ENCODE data around the gene STPG2. TPM values are rescaled to one million over a fixed set of nuclear protein-coding genes. Genes with fewer than 3 reads are reported as not detected.

STPG2 gene
- total RNA-seq, 4 donors from 2014 or later: 0.79 to 1.2 TPM; not detected in 2

GRCh38 chr4:97900229-97900628 lies 243.0 kb downstream of the STPG2 start:
- intact Hi-C loops (cut with DNase I; ENCODE audit: low total_unique reads) (no loop called here), in situ Hi-C loops (cut with MboI; ENCODE audit: low pct_ligation_motif_present in 1 of 4, low pct_unique_long_range_greater_than_20kb in 1 of 4, low sequenced_read_pairs in 3 of 4) (no loop called here)
- no peaks in the 10 kb centered on the region for H3K4me1 ChIP-seq
- H3K27ac ChIP-seq: no peak overlapping the region
- DNase-seq: no peak
- TF ChIP-seq POLR2A (IDR thresholded peaks at IDR 0.05) (no peak), POLR2AphosphoS5 (IDR thresholded peaks at IDR 0.05) (no peak), EP300 (IDR thresholded peaks at IDR 0.05; ENCODE audit: low read depth) (no peak), CTCF (IDR thresholded peaks at IDR 0.05) (no peak)
- no peaks in the 10 kb centered on the region for H3K9me3 ChIP-seq
- no peaks in the 10 kb centered on the region for H3K27me3 ChIP-seq
- H3K36me3 ChIP-seq: no peaks in the 10 kb centered on the region
- 83 to 94% methylated on average over 2 of the region's 2 CpGs for WGBS, 2 donors (ENCODE audit: low coverage in 1 of 2)
- H3K4me3 ChIP-seq: no peak overlapping the region

GRCh38 chr4:97892592-97893266 lies 250.5 kb downstream of the STPG2 start:
- in situ Hi-C loops (cut with MboI; ENCODE audit: low pct_ligation_motif_present in 1 of 4, low pct_unique_long_range_greater_than_20kb in 1 of 4, low sequenced_read_pairs in 3 of 4): no loop called here

GRCh38 chr4:97879942-97880341 lies 263.3 kb downstream of the STPG2 start:
- no peak overlapping the region for H3K4me3 ChIP-seq
- no peaks in the 10 kb centered on the region for H3K36me3 ChIP-seq
- 85 to 93% methylated on average over 2 of the region's 2 CpGs for WGBS, 2 donors (ENCODE audit: low coverage in 1 of 2)
- TF ChIP-seq POLR2AphosphoS5 (IDR thresholded peaks at IDR 0.05) (no peak), EP300 (IDR thresholded peaks at IDR 0.05; ENCODE audit: low read depth) (no peak), POLR2A (IDR thresholded peaks at IDR 0.05) (no peak), CTCF (IDR thresholded peaks at IDR 0.05) (no peak)
- in situ Hi-C loops (cut with MboI; ENCODE audit: low pct_ligation_motif_present in 1 of 4, low pct_unique_long_range_greater_than_20kb in 1 of 4, low sequenced_read_pairs in 3 of 4): no loop called here
- no peaks in the 10 kb centered on the region for H3K9me3 ChIP-seq
- H3K27ac ChIP-seq: no peak overlapping the region
- no peaks in the 10 kb centered on the region for H3K4me1 ChIP-seq
- DNase-seq: no peak
- intact Hi-C loops (cut with DNase I; ENCODE audit: low total_unique reads): no loop called here
- no peaks in the 10 kb centered on the region for H3K27me3 ChIP-seq

More at GRCh38 chr4:97892592-97893266, 250.5 kb downstream of the STPG2 start:
- DNase-seq: no peak
- intact Hi-C loops (cut with DNase I; ENCODE audit: low total_unique reads): no loop called here
- no peak overlapping the region for H3K27ac ChIP-seq
- no peaks in the 10 kb centered on the region for H3K9me3 ChIP-seq
- H3K27me3 ChIP-seq: no peaks in the 10 kb centered on the region
- H3K4me3 ChIP-seq: no peak overlapping the region
- TF ChIP-seq POLR2A (IDR thresholded peaks at IDR 0.05) (no peak), POLR2AphosphoS5 (IDR thresholded peaks at IDR 0.05) (no peak), CTCF (IDR thresholded peaks at IDR 0.05) (no peak), EP300 (IDR thresholded peaks at IDR 0.05; ENCODE audit: low read depth) (no peak)
- WGBS, 2 donors (ENCODE audit: low coverage in 1 of 2): 68 to 80% methylated on average over 1 of the region's 1 CpG
- no peaks in the 10 kb centered on the region for H3K4me1 ChIP-seq
- H3K36me3 ChIP-seq: no peaks in the 10 kb centered on the region

GRCh38 chr4:97868097-97868496 lies 275.2 kb downstream of the STPG2 start:
- intact Hi-C loops (cut with DNase I; ENCODE audit: low total_unique reads) (no loop called here), in situ Hi-C loops (cut with MboI; ENCODE audit: low pct_ligation_motif_present in 1 of 4, low pct_unique_long_range_greater_than_20kb in 1 of 4, low sequenced_read_pairs in 3 of 4) (no loop called here)

More at GRCh38 chr4:97868097-97868496, 275.2 kb downstream of the STPG2 start:
- no peak for DNase-seq
- no peak overlapping the region for H3K27ac ChIP-seq
- no peaks in the 10 kb centered on the region for H3K27me3 ChIP-seq
- no peaks in the 10 kb centered on the region for H3K9me3 ChIP-seq
- no peak overlapping the region for H3K4me3 ChIP-seq
- TF ChIP-seq POLR2AphosphoS5 (IDR thresholded peaks at IDR 0.05) (no peak), CTCF (IDR thresholded peaks at IDR 0.05) (no peak), POLR2A (IDR thresholded peaks at IDR 0.05) (no peak)
- WGBS, 2 donors (ENCODE audit: low coverage in 1 of 2): 50 to 65% methylated on average over 4 of the region's 4 CpGs
- no peaks in the 10 kb centered on the region for H3K36me3 ChIP-seq
- H3K4me1 ChIP-seq: no peaks in the 10 kb centered on the region

Data from transverse colon (tissue), 4 donors.